ENCODE measurements around the gene B3GAT3. TPM values are rescaled to one million over a fixed set of nuclear protein-coding genes. Genes with fewer than 3 reads are reported as not detected.
A peak's percentile ranks its signal among the peaks of the same experiment; 100 is the strongest.

The B3GAT3 gene
- polyA plus RNA-seq, 3 donors: 18.5 to 44.9 (median 19.0) TPM

GRCh38 chr11:62645671-62645945 is 23.8 kb upstream of the B3GAT3 start:
- Histone ChIP-seq H3K4me1 (ENCODE audit: control insufficient read depth in 1 of 2, insufficient read depth in 2 of 2, low read length in 2 of 2) (peaks cover 16 to 24% of the 10 kb centered on the region in 2 donors), H3K4me2 (replicated peaks; ENCODE audit: extremely low read depth, low read length, poor library complexity, severe bottlenecking) (peak overlapping the region; percentile 98), H3K27me3 (ENCODE audit: control insufficient read depth in 2 of 2, insufficient read depth in 2 of 2, low read length in 2 of 2) (no peaks in the 10 kb centered on the region), H3K36me3 (replicated peaks in 1 of 2; ENCODE audit: control insufficient read depth in 1 of 2, insufficient read depth in 2 of 2, low read length in 2 of 2) (peaks cover 25 to 45% of the 10 kb centered on the region in 2 donors), H3K9me3 (replicated peaks in 1 of 2; ENCODE audit: control insufficient read depth in 1 of 2, insufficient read depth in 1 of 2, low read length in 2 of 2) (no peaks in the 10 kb centered on the region), H4K20me1 (ENCODE audit: insufficient read depth, low read length) (peaks cover 4% of the 10 kb centered on the region), H3K27ac (ENCODE audit: low read depth in 1 of 2, low read length in 2 of 2) (peak overlapping the region; percentile 74 to 90), H2AFZ (ENCODE audit: insufficient read depth, low read depth, low read length, poor library complexity, severe bottlenecking) (peak overlapping the region; percentile 84), H3K4me3 (replicated peaks in 1 of 3; ENCODE audit: low read depth in 2 of 3, low read length in 3 of 3) (peak overlapping the region; percentile 91 to 99 (median 91)), H3K9ac (ENCODE audit: insufficient read depth, low read length, poor library complexity, severe bottlenecking) (peak overlapping the region; percentile 96), H3K79me2 (ENCODE audit: insufficient read depth, low read length) (peaks cover 72% of the 10 kb centered on the region)
- DNase-seq: no peak
- Mint-ChIP-seq H3K27ac (peak overlapping the region; percentile 85 to 98 (median 91)), H3K4me3 (peak overlapping the region; percentile 87 to 94), H3K9me3 (no peaks in the 10 kb centered on the region), H3K27me3 (ENCODE audit: low read depth in 3 of 3) (peaks cover 0 to 4% (median 0%) of the 10 kb centered on the region in 3 donors), H3K36me3 (peaks cover 20 to 41% of the 10 kb centered on the region in 2 donors), H3K4me1 (peaks cover 21% of the 10 kb centered on the region)
- TF ChIP-seq CTCF (IDR thresholded peaks at IDR 0.05): no peak
- intact Hi-C loops (cut with micrococcal nuclease): loop anchor here in 1 of 2 donors (5.0 kb wide), 1 partner anchor 43 kb away; the partner anchor contains the start of gene MTA2
- 40% methylated on average over 4 of the region's 11 CpGs for WGBS (ENCODE audit: insufficient coverage)

GRCh38 chr11:62644220-62644619 is 22.4 kb upstream of the B3GAT3 start:
- WGBS (ENCODE audit: insufficient coverage): 96% methylated on average over 3 of the region's 8 CpGs
- peaks cover 75% of the 10 kb centered on the region for H3K79me2 ChIP-seq (ENCODE audit: insufficient read depth, low read length)
- H3K4me3 ChIP-seq (replicated peaks in 1 of 3; ENCODE audit: low read depth in 2 of 3, low read length in 3 of 3): no peak overlapping the region
- peaks cover 16 to 24% of the 10 kb centered on the region in 2 donors for H3K4me1 ChIP-seq (ENCODE audit: control insufficient read depth in 1 of 2, insufficient read depth in 2 of 2, low read length in 2 of 2)
- DNase-seq: no peak
- H3K27ac ChIP-seq (ENCODE audit: low read depth in 1 of 2, low read length in 2 of 2): peak overlapping the region in 1 of 2 donors; percentile 20
- no peaks in the 10 kb centered on the region for H3K27me3 ChIP-seq (ENCODE audit: control insufficient read depth in 2 of 2, insufficient read depth in 2 of 2, low read length in 2 of 2)
- Mint-ChIP-seq H3K4me1 (peaks cover 25% of the 10 kb centered on the region), H3K4me3 (no peak overlapping the region), H3K27ac (peak overlapping the region in 1 of 7 donors; percentile 3), H3K27me3 (ENCODE audit: low read depth in 3 of 3) (peaks cover 0 to 4% (median 0%) of the 10 kb centered on the region in 3 donors), H3K9me3 (no peaks in the 10 kb centered on the region), H3K36me3 (peaks cover 20 to 42% of the 10 kb centered on the region in 2 donors)
- H3K36me3 ChIP-seq (replicated peaks in 1 of 2; ENCODE audit: control insufficient read depth in 1 of 2, insufficient read depth in 2 of 2, low read length in 2 of 2): peaks cover 20 to 44% of the 10 kb centered on the region in 2 donors
- no peak overlapping the region for H2AFZ ChIP-seq (ENCODE audit: insufficient read depth, low read depth, low read length, poor library complexity, severe bottlenecking)
- no peak for TF ChIP-seq CTCF (IDR thresholded peaks at IDR 0.05)
- peaks cover 4% of the 10 kb centered on the region for H4K20me1 ChIP-seq (ENCODE audit: insufficient read depth, low read length)
- intact Hi-C loops (cut with micrococcal nuclease): no loop called here
- H3K4me2 ChIP-seq (replicated peaks; ENCODE audit: extremely low read depth, low read length, poor library complexity, severe bottlenecking): no peak overlapping the region
- no peaks in the 10 kb centered on the region for H3K9me3 ChIP-seq (replicated peaks in 1 of 2; ENCODE audit: control insufficient read depth in 1 of 2, insufficient read depth in 1 of 2, low read length in 2 of 2)
- H3K9ac ChIP-seq (ENCODE audit: insufficient read depth, low read length, poor library complexity, severe bottlenecking): no peak overlapping the region

All from CD14-positive monocyte (primary cell).